ENCODE results near the gene SAAL1. TPM values are rescaled to one million over a fixed set of nuclear protein-coding genes. Genes with fewer than 3 reads are reported as not detected.

SAAL1 gene
- total RNA-seq, 1 experiment from 2014 or later, result 43.5 TPM

- H2BK15ac ChIP-seq (ENCODE audit: low read depth, low read length), result no peak overlapping the region
- no peak overlapping the region for H4K91ac ChIP-seq (ENCODE audit: insufficient read length, low read depth, low read length)
- H3K79me2 ChIP-seq (ENCODE audit: insufficient read depth, low read length), result no peaks in the 10 kb centered on the region
- Mint-ChIP-seq H3K9me3 (no peaks in the 10 kb centered on the region), H3K4me1 (peaks cover 0 to 4% of the 10 kb centered on the region in 2 experiments; a peak in 1 of 4 replicates), H3K36me3 (ENCODE audit: insufficient read depth in 1 of 3, low read depth in 3 of 3) (peaks cover 20 to 78% (median 61%) of the 10 kb centered on the region in 3 experiments; a peak in 6 of 7 replicates), H3K4me3 (no peak overlapping the region), H3K27ac (no peak overlapping the region), H3K27me3 (ENCODE audit: low read depth) (no peaks in the 10 kb centered on the region)
- no peaks in the 10 kb centered on the region for H3K4me1 ChIP-seq (ENCODE audit: insufficient read depth, low read length)
- H3K14ac ChIP-seq (ENCODE audit: insufficient read depth, low read length), result no peak overlapping the region
- H3T11ph ChIP-seq (ENCODE audit: low read length), result no peak overlapping the region
- no peaks in the 10 kb centered on the region for H4K20me1 ChIP-seq (ENCODE audit: control insufficient read depth, insufficient read depth, insufficient read length)
- H3K23ac ChIP-seq (ENCODE audit: insufficient read length, low read depth, low read length), result no peak overlapping the region
- no peaks in the 10 kb centered on the region for H3K27me3 ChIP-seq (ENCODE audit: insufficient read depth, low read length)
- H4K5ac ChIP-seq (ENCODE audit: insufficient read length, low read depth, low read length), result no peak overlapping the region
- DNase-seq, result no peak
- H3K4ac ChIP-seq (ENCODE audit: low read depth, low read length), result no peak overlapping the region
- H3K79me1 ChIP-seq (ENCODE audit: insufficient read depth, low read depth, low read length, poor library complexity, severe bottlenecking), result no peaks in the 10 kb centered on the region
- WGBS (ENCODE audit: extremely low coverage, insufficient read length, low lambda C conversion rate), result no CpG with 5 or more reads among the region's 3 CpGs
- H3K27ac ChIP-seq (ENCODE audit: insufficient read length, low read depth, low read length), result no peak overlapping the region
- H3K23me2 ChIP-seq (ENCODE audit: insufficient read length, low read depth, low read length, poor library complexity, severe bottlenecking), result no peaks in the 10 kb centered on the region
- no peak overlapping the region for H2BK12ac ChIP-seq (ENCODE audit: insufficient read length, low read depth, low read length)
- H4K8ac ChIP-seq (replicated peaks; ENCODE audit: insufficient read length, low read depth, low read length), result no peak overlapping the region
- H2AK5ac ChIP-seq (ENCODE audit: insufficient read length, low read length), result no peak overlapping the region
- no peak overlapping the region for H3K4me2 ChIP-seq (ENCODE audit: insufficient read depth, insufficient read length, low read length)
- H3K56ac ChIP-seq (ENCODE audit: insufficient read length, low read depth, low read length), result no peak overlapping the region
- no peak overlapping the region for H2BK20ac ChIP-seq (ENCODE audit: low read depth, low read length, poor library complexity, severe bottlenecking)
- H3K9me3 ChIP-seq (ENCODE audit: control insufficient read depth, low read depth, low read length), result no peaks in the 10 kb centered on the region
- H2BK120ac ChIP-seq (ENCODE audit: low read depth, low read length, poor library complexity, severe bottlenecking), result no peak overlapping the region
- no peak overlapping the region for H2AFZ ChIP-seq (ENCODE audit: low read length)
- no peak overlapping the region for H3K9ac ChIP-seq (ENCODE audit: extremely low read depth, insufficient read length, low read length)
- no peak overlapping the region for H2BK5ac ChIP-seq (ENCODE audit: insufficient read length, low read length)
- no peak overlapping the region for H3K18ac ChIP-seq (ENCODE audit: insufficient read length, low read depth, low read length)
- no peak for TF ChIP-seq CTCF (conservative IDR thresholded peaks at IDR 0.05)
These were observed 16.9 kb downstream of the SAAL1 start for GRCh38 chr11:18088966-18089365.

All from H9 (cell line).